Measurements from ENCODE around the gene CCR7.
A peak's percentile ranks its signal among the peaks of the same experiment; 100 is the strongest.
"Not testable (repeated sequence)": the region's sequence is repeated elsewhere in the genome, so short reads cannot be mapped to it uniquely, and the experiment has no call there.

CCR7 gene

GRCh38 chr17:40548491-40548981, 16.7 kb downstream of the CCR7 start:
- peak; percentile 67 for DNase-seq

- no peak for DNase-seq
Measured at GRCh38 chr17:40547785-40548478, 17.3 kb downstream of the CCR7 start.

GRCh38 chr17:40547079-40547784, 18.0 kb downstream of the CCR7 start:
- peak; percentile 94 for DNase-seq

- DNase-seq = not testable (repeated sequence)
Measured at GRCh38 chr17:40546497-40546896, 18.8 kb downstream of the CCR7 start.

GRCh38 chr17:40545660-40546059, 19.6 kb downstream of the CCR7 start:
- no peak for DNase-seq

GRCh38 chr17:40542558-40543411, 22.5 kb downstream of the CCR7 start:
- DNase-seq = no peak

GRCh38 chr17:40541873-40542557, 23.3 kb downstream of the CCR7 start:
- DNase-seq = no peak

GRCh38 chr17:40541060-40541872, 24.0 kb downstream of the CCR7 start:
- DNase-seq = no peak

GRCh38 chr17:40540448-40540847, 24.8 kb downstream of the CCR7 start:
- no peak for DNase-seq

- DNase-seq = no peak
Measured at GRCh38 chr17:40539711-40540411, 25.4 kb downstream of the CCR7 start.

- no peak for DNase-seq
Measured at GRCh38 chr17:40538936-40539705, 26.2 kb downstream of the CCR7 start.

GRCh38 chr17:40538019-40538935, 27.0 kb downstream of the CCR7 start:
- DNase-seq = no peak

- DNase-seq = no peak
Measured at GRCh38 chr17:40536295-40537171, 28.7 kb downstream of the CCR7 start.

- DNase-seq = no peak
Measured at GRCh38 chr17:40535924-40536294, 29.4 kb downstream of the CCR7 start.

GRCh38 chr17:40535438-40535837, 29.8 kb downstream of the CCR7 start:
- DNase-seq = no peak

- no peak for DNase-seq
Measured at GRCh38 chr17:40534371-40535189, 30.7 kb downstream of the CCR7 start.

GRCh38 chr17:40533896-40534295, 31.4 kb downstream of the CCR7 start:
- DNase-seq = no peak

All from NCI-H510A treated with DMSO at 0.1 percent for 48 hours (cell line).